ENCODE measurements around the gene GRAP2.

Gene GRAP2

DNA sequence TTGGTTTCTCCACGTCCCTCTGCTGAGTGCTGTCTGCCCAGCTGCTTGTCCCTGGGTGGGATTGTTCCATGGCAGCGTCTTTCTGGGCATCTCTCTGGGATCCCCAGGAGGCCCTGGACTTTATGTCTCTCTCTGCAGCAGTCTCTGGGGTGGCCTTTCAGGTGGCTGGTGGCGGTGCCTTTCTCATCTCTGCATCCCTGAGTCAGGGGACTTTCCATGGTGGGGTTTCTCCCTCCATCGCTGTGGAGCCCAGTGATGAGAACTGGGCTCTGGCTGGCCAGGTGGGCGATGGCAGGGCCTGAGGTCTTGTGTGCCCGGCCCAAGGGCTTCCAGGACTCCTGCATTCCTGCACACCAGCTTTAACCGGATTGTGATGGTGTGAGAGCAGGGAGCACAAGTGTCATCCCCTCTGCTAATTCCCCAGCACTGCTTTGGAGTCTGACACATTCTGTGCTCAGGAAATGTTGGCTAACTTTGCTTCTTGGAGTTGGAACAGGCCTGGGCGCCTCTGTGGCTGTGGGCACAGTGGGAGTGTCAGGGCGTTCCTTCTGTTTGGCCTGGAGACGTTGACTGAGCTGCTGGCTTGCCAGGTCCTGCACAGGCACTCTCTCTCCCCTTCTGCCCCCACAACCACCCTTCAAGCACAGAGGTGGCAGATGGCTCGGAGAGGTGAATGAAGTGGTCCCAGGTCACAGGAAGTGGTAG lies 121.8 kb downstream of the GRAP2 start:
- in situ Hi-C loops (cut with MboI; ENCODE audit: low pct_unique_long_range_greater_than_20kb, low sequenced_read_pairs), result loop anchor here (10.0 kb wide), 1 partner anchor 478 kb away; no protein-coding TSS in a partner anchor
- DNase-seq, result no peak
